ENCODE results near the gene EPB41L4B.
A peak's percentile ranks its signal among the peaks of the same experiment; 100 is the strongest.
"Not testable (repeated sequence)": the region's sequence is repeated elsewhere in the genome, so short reads cannot be mapped to it uniquely, and the experiment has no call there.

EPB41L4B gene

DNA sequence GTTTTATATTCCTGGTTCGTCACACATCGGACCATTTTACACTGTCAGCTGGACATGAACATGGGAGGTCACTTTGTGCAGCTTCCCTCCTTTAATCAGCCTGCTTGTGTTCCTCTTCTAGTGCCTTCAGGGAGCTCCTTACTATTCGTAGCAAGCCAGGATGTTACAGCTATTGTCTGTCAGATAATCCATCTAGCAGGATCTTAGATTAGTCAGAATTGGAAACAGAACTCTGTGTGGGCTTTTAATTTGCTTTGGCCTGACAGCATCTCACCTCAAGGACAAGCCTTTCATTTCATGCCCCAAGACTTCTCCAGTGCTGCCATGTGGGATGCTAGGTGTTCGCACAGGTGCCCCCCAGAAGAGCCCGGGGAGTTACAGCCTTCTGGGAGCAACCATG is 30.2 kb upstream of the EPB41L4B start:
- DNase-seq (ENCODE audit: low read depth), result no peak
- in situ Hi-C loops (cut with HindIII; ENCODE audit: low sequenced_read_pairs), result no loop called here
- TF ChIP-seq, protein P1, sequence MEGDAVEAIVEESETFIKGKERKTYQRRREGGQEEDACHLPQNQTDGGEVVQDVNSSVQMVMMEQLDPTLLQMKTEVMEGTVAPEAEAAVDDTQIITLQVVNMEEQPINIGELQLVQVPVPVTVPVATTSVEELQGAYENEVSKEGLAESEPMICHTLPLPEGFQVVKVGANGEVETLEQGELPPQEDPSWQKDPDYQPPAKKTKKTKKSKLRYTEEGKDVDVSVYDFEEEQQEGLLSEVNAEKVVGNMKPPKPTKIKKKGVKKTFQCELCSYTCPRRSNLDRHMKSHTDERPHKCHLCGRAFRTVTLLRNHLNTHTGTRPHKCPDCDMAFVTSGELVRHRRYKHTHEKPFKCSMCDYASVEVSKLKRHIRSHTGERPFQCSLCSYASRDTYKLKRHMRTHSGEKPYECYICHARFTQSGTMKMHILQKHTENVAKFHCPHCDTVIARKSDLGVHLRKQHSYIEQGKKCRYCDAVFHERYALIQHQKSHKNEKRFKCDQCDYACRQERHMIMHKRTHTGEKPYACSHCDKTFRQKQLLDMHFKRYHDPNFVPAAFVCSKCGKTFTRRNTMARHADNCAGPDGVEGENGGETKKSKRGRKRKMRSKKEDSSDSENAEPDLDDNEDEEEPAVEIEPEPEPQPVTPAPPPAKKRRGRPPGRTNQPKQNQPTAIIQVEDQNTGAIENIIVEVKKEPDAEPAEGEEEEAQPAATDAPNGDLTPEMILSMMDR (IDR thresholded peaks at IDR 0.05; ENCODE audit: low read depth, low read length, missing control alignments), result no peak
- no peak overlapping the region for H3K4me3 ChIP-seq (ENCODE audit: low read depth, low read length)

DNA sequence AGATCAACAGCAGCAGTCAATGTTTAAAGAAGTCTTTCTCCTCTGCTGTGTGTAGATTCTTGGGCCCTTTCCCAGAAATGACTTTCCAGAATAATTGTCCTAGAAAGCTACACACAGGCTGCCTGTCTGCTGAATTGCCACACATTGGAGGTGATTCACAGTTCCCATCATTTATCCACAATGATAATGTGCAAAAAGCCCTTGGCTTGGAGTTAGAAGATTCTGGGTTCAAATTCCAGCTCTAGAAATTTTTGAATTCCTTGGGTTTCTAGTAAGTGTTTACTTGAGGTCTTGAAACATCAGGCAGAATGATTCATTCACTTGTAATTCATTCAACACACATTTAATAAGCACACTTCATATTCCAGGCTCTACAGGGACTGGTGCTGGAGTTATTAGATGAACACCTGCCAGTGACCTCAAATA is 28.6 kb upstream of the EPB41L4B start:
- in situ Hi-C loops (cut with HindIII; ENCODE audit: low sequenced_read_pairs), result no loop called here
- TF ChIP-seq, protein P1 (IDR thresholded peaks at IDR 0.05; ENCODE audit: low read depth, low read length, missing control alignments), result no peak
- no peak overlapping the region for H3K4me3 ChIP-seq (ENCODE audit: low read depth, low read length)
- peak; percentile 92 for DNase-seq (ENCODE audit: low read depth)

GRCh38 chr9:109346904-109347303 is 26.0 kb upstream of the EPB41L4B start:
- no peak overlapping the region for H3K4me3 ChIP-seq (ENCODE audit: low read depth, low read length)
- in situ Hi-C loops (cut with HindIII; ENCODE audit: low sequenced_read_pairs), result no loop called here
- TF ChIP-seq, protein P1 (IDR thresholded peaks at IDR 0.05; ENCODE audit: low read depth, low read length, missing control alignments), result no peak
- DNase-seq (ENCODE audit: low read depth), result no peak

DNA sequence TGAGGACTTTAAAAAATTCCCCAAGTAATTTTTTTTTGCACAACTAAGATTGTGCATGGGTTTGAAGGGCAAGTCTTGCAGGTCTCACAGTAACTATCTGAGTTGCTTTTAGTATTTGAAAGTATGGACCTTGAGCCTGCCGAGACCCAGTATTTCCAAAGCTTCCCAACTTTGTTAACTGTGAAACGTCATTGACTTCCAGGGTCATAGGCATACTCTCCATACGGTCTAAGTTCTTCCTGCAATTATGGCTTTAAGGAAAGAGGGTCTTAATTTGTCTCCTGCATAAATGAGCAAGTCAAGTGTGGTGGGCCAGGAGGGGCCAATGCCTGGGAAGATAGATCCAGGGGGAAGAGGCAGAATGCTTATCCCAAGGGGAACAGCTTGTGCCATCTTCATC is 24.0 kb upstream of the EPB41L4B start:
- TF ChIP-seq, protein P1 (IDR thresholded peaks at IDR 0.05; ENCODE audit: low read depth, low read length, missing control alignments), result no peak
- DNase-seq (ENCODE audit: low read depth), result no peak
- in situ Hi-C loops (cut with HindIII; ENCODE audit: low sequenced_read_pairs), result no loop called here
- H3K4me3 ChIP-seq (ENCODE audit: low read depth, low read length), result no peak overlapping the region

DNA sequence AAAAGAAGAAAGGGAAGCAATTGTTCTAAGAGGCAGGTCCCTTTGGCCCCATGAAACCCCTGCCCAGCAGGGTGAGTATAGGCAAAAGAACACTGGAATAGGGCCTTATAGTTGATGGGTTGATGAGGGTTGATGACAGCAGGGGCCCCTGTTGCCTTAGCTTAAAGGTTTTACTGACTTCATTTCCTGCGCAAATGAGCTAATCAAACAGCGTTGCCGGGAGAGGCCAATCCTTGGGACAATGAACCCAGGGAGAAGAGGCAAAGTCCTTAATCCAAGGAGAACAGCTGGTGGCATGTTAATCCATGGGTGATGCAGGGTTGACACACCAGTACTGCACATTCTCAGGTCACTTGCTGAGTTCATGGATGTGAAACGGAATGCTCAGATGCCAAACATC is 22.0 kb upstream of the EPB41L4B start:
- TF ChIP-seq, protein P1 (IDR thresholded peaks at IDR 0.05; ENCODE audit: low read depth, low read length, missing control alignments), result no peak
- H3K4me3 ChIP-seq (ENCODE audit: low read depth, low read length), result no peak overlapping the region
- DNase-seq (ENCODE audit: low read depth), result no peak
- in situ Hi-C loops (cut with HindIII; ENCODE audit: low sequenced_read_pairs), result no loop called here

DNA sequence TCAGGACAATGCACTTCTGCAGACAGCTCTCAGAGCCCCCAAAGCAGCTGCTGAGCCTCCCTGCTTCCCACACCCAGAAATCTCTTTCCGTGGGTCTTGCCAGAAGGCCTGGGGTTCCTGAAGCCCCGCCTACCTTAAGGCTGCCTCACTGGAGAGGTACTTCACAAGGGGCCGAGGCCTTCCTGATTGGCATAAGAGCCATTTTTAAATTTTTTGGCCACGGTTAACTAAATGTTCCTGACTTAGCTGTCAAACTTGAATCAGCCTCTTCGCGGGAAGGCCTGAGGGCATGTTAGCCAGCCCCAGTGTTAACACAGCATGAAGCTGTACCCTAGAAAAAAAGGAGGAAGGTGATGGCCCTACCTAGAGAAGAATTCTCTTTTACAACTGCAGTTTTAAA is 20.7 kb upstream of the EPB41L4B start:
- TF ChIP-seq, protein P1 (IDR thresholded peaks at IDR 0.05; ENCODE audit: low read depth, low read length, missing control alignments), result no peak
- no peak for DNase-seq (ENCODE audit: low read depth)

DNA sequence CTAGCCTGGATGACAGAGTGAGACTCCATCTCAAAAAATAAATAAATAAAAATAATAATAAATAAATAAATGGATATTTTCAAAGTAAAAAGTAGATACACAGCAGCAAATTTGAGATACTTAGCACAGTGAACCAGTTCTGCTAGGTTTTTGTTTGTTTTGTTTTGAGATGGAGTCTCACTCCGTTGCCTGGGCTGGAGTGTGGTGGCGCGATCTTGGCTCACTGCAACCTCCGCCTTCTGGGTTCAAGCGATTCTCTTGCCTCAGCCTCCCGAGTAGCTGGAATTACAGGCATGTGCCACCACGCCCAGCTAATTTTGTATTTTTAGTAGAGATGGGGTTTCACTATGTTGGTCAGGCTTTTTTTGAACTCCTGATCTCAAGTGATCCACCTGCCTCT is 20.1 kb upstream of the EPB41L4B start:
- in situ Hi-C loops (cut with HindIII; ENCODE audit: low sequenced_read_pairs); H3K4me3 ChIP-seq (ENCODE audit: low read depth, low read length); DNase-seq (ENCODE audit: low read depth): not testable (repeated sequence)

More for the DNA sequence above, 20.7 kb upstream of the EPB41L4B start:
- no peak overlapping the region for H3K4me3 ChIP-seq (ENCODE audit: low read depth, low read length)
- in situ Hi-C loops (cut with HindIII; ENCODE audit: low sequenced_read_pairs), result no loop called here

Data from astrocyte of the cerebellum (primary cell).